Chondrocyte (in vitro differentiated cells): ENCODE results near the gene TMED6. TPM values are rescaled to one million over a fixed set of nuclear protein-coding genes. Genes with fewer than 3 reads are reported as not detected.
A peak's percentile ranks its signal among the peaks of the same experiment; 100 is the strongest.
"Not testable (repeated sequence)": the region's sequence is repeated elsewhere in the genome, so short reads cannot be mapped to it uniquely, and the experiment has no call there.

Source experiments
- DNase-seq: peaks from one replicate; pipeline ENCODE4 v3.0.0; 2021; ENCODE audit warnings: mixed read lengths, low spot score
- H3K27ac Mint-ChIP-seq: one replicate; pipeline ENCODE4 v1.8.0; 2021; ENCODE audit warnings: mild to moderate bottlenecking, moderate library complexity, mixed read lengths; ENCODE audit not compliant: unreplicated experiment
- H3K27me3 Mint-ChIP-seq: 2 replicates; pipeline ENCODE4 v1.8.0; 2021; ENCODE audit warnings: low read depth, mixed read lengths
- H3K36me3 Mint-ChIP-seq: 2 replicates; pipeline ENCODE4 v1.8.0; 2021; ENCODE audit warnings: low read depth, mixed read lengths
- H3K4me1 Mint-ChIP-seq: 2 replicates; pipeline ENCODE4 v1.8.0; 2021; ENCODE audit warnings: low read depth, mild to moderate bottlenecking, mixed read lengths
- H3K4me3 Mint-ChIP-seq: one replicate; pipeline ENCODE4 v1.8.0; 2021; ENCODE audit warnings: mild to moderate bottlenecking, moderate library complexity, mixed read lengths; ENCODE audit not compliant: unreplicated experiment
- H3K9me3 Mint-ChIP-seq: 2 replicates; pipeline ENCODE4 v1.8.0; 2021; ENCODE audit warnings: low read depth, mixed read lengths
- total RNA-seq: library from RNA; stranded (reverse); gene quantifications from 3 replicates; pipeline ENCODE4 v1.2.1, GENCODE V29; 2021
- TF ChIP-seq, protein P1 (sequence below): fragments of 200-600 bp; sonication (generic); IDR thresholded peaks from 2 replicates; pipeline ENCODE4 v1.5.0; 2021; ENCODE audit warnings: antibody characterized with exemption, mild to moderate bottlenecking, moderate library complexity

Gene TMED6
- total RNA-seq, 1 donor from 2014 or later, result 0.55 TPM

DNA sequence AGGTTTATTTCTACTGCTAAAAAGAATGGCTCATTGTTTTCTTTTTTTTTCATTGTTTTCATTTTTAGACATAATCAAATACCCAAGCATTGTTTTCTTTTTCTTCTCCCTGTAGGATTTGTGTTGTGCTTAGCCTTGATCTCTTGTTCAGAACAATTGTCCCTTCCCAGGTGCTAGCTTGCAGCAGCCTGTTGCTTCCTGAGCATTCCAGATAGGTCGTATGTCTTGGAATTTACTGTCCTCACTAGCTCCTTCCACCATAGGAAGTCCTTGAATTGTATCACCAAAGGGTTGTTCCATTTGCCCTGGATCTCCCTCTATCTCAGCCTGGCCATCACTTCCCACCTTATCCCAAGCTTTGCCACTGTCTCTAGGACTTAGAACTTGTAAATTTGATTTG is 50.4 kb downstream of the TMED6 start:
- H3K27me3 Mint-ChIP-seq, result no peaks in the 10 kb centered on the region
- TF ChIP-seq, protein P1, sequence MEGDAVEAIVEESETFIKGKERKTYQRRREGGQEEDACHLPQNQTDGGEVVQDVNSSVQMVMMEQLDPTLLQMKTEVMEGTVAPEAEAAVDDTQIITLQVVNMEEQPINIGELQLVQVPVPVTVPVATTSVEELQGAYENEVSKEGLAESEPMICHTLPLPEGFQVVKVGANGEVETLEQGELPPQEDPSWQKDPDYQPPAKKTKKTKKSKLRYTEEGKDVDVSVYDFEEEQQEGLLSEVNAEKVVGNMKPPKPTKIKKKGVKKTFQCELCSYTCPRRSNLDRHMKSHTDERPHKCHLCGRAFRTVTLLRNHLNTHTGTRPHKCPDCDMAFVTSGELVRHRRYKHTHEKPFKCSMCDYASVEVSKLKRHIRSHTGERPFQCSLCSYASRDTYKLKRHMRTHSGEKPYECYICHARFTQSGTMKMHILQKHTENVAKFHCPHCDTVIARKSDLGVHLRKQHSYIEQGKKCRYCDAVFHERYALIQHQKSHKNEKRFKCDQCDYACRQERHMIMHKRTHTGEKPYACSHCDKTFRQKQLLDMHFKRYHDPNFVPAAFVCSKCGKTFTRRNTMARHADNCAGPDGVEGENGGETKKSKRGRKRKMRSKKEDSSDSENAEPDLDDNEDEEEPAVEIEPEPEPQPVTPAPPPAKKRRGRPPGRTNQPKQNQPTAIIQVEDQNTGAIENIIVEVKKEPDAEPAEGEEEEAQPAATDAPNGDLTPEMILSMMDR, result no peak
- DNase-seq, result no peak
- peaks cover 15% of the 10 kb centered on the region for H3K36me3 Mint-ChIP-seq
- H3K4me3 Mint-ChIP-seq, result no peak overlapping the region
- no peak overlapping the region for H3K27ac Mint-ChIP-seq
- no peaks in the 10 kb centered on the region for H3K9me3 Mint-ChIP-seq
- no peaks in the 10 kb centered on the region for H3K4me1 Mint-ChIP-seq

- Mint-ChIP-seq H3K36me3 (peaks cover 13% of the 10 kb centered on the region), H3K4me1 (peaks cover 9% of the 10 kb centered on the region), H3K4me3 (no peak overlapping the region), H3K27me3 (no peaks in the 10 kb centered on the region), H3K27ac (no peak overlapping the region), H3K9me3 (no peaks in the 10 kb centered on the region)
- TF ChIP-seq, protein P1, result no peak
- no peak for DNase-seq
Measured at GRCh38 chr16:69298261-69298660, 53.3 kb downstream of the TMED6 start.

GRCh38 chr16:69296771-69297170 is 54.8 kb downstream of the TMED6 start:
- peaks cover 11% of the 10 kb centered on the region for H3K4me1 Mint-ChIP-seq
- H3K27ac Mint-ChIP-seq, result not testable (repeated sequence)
- H3K36me3 Mint-ChIP-seq, result peaks cover 11% of the 10 kb centered on the region

GRCh38 chr16:69294051-69294450 is 57.5 kb downstream of the TMED6 start:
- H3K4me1 Mint-ChIP-seq, result peaks cover 11% of the 10 kb centered on the region
- peak overlapping the region; percentile 5 for H3K27ac Mint-ChIP-seq
- no peak for DNase-seq
- H3K36me3 Mint-ChIP-seq, result peaks cover 2% of the 10 kb centered on the region
- TF ChIP-seq, protein P1, result no peak
- H3K9me3 Mint-ChIP-seq, result no peaks in the 10 kb centered on the region
- no peak overlapping the region for H3K4me3 Mint-ChIP-seq
- no peaks in the 10 kb centered on the region for H3K27me3 Mint-ChIP-seq

More at GRCh38 chr16:69296771-69297170, 54.8 kb downstream of the TMED6 start:
- not testable (repeated sequence) for H3K27me3 Mint-ChIP-seq, H3K4me3 Mint-ChIP-seq, H3K9me3 Mint-ChIP-seq, DNase-seq

GRCh38 chr16:69293401-69293800 is 58.2 kb downstream of the TMED6 start:
- Mint-ChIP-seq H3K4me3 (no peak overlapping the region), H3K27ac (peak overlapping the region; percentile 6)

More at GRCh38 chr16:69293401-69293800, 58.2 kb downstream of the TMED6 start:
- no peak for DNase-seq
- no peaks in the 10 kb centered on the region for H3K9me3 Mint-ChIP-seq
- H3K4me1 Mint-ChIP-seq, result peaks cover 11% of the 10 kb centered on the region
- H3K27me3 Mint-ChIP-seq, result no peaks in the 10 kb centered on the region
- peaks cover 2% of the 10 kb centered on the region for H3K36me3 Mint-ChIP-seq
- TF ChIP-seq, protein P1, result no peak

Other genes with a start within 250 kb of the TMED6 start
- gene HAS3, start 246.1 kb downstream of the TMED6 start, total RNA-seq, result 0.92 to 1.5 TPM (median 1.4 TPM) in 3 replicates
- 77.1 to 83.2 TPM (median 83.1 TPM) in 3 replicates for gene CHTF8, start 219.2 kb downstream of the TMED6 start, total RNA-seq
- gene UTP4, start 219.1 kb downstream of the TMED6 start, total RNA-seq, result 37.2 to 46.0 TPM (median 41.7 TPM) in 3 replicates
- gene SNTB2, start 164.6 kb downstream of the TMED6 start, total RNA-seq, result 38.4 to 49.5 TPM (median 49.1 TPM) in 3 replicates
- gene VPS4A, start 40.4 kb downstream of the TMED6 start, total RNA-seq, result 27.3 to 30.5 TPM (median 29.2 TPM) in 3 replicates
- 11.5 to 16.2 TPM (median 15.3 TPM) in 3 replicates for gene PDF, start 21.2 kb downstream of the TMED6 start, total RNA-seq
- gene COG8, start 12.2 kb downstream of the TMED6 start, total RNA-seq, result 34.1 to 45.7 TPM (median 36.8 TPM) in 3 replicates
- gene NIP7, start 12.0 kb downstream of the TMED6 start, total RNA-seq, result 17.2 to 28.8 TPM (median 18.6 TPM) in 3 replicates
- gene TERF2, start 34.2 kb upstream of the TMED6 start, total RNA-seq, result 27.1 to 27.9 TPM (median 27.7 TPM) in 3 replicates
- gene CYB5B, start 72.8 kb upstream of the TMED6 start, total RNA-seq, result 67.3 to 75.5 TPM (median 71.8 TPM) in 3 replicates
- 41.0 to 51.3 TPM (median 44.7 TPM) in 3 replicates for gene NFAT5, start 214.2 kb upstream of the TMED6 start, total RNA-seq